Tibial artery (tissue), 4 donors: ENCODE results near the gene MCTP2.

Experiments
- DNase-seq, 2 donors: peaks; one replicate each; pipeline ENCODE4 v3.0.0-alpha.2; 2019
- H3K27ac ChIP-seq, 2 donors: fragments of 200-600 bp; sonication (generic) in 1 of 2; 1 replicate in 1 of 2; 2 replicates in 1 of 2; pipeline ENCODE4 v1.5.1; 2018 to 2019; ENCODE audit warnings: mild to moderate bottlenecking in 1 of 2
- H3K27me3 ChIP-seq, 2 donors: fragments of 200-600 bp; sonication (generic) in 1 of 2; one replicate each; pipeline versions ENCODE4 v1.5.1 to v1.6.0; 2016 to 2019
- H3K36me3 ChIP-seq, 3 donors: fragments of 200-600 bp; sonication (generic) in 2 of 3; one replicate each; pipeline ENCODE4 v1.5.1; 2016 to 2019; ENCODE audit warnings: mild to moderate bottlenecking in 2 of 3
- H3K4me1 ChIP-seq, 4 donors: fragments of 200-600 bp; sonication (generic) in 2 of 4; 1 replicate in 3 of 4; 2 replicates in 1 of 4; pipeline ENCODE4 v1.5.1; 2016 to 2019
- H3K4me3 ChIP-seq, 2 donors: fragments of 200-600 bp; sonication (generic) in 1 of 2; 1 replicate in 1 of 2; 2 replicates in 1 of 2; pipeline ENCODE4 v1.5.1; 2018 to 2019; ENCODE audit warnings: mild to moderate bottlenecking in 2 of 2
- H3K9me3 ChIP-seq, 3 donors: fragments of 200-600 bp; sonication (generic) in 1 of 3; one replicate each; pipeline ENCODE4 v1.5.1; 2016 to 2019
- intact Hi-C: fragments of 100-400 bp; cut with DNase I; formaldehyde crosslinking; loops from one replicate; pipeline ENCODE4 v1.15.0; 2023; ENCODE audit warnings: low total_unique reads
- TF ChIP-seq, protein P1 (sequence below), 2 experiments: fragments of 200-600 bp in 1 of 2; fragments of 450-650 bp in 1 of 2; IDR thresholded peaks; one replicate each; pipeline ENCODE4 v1.5.1; 2017 to 2019; ENCODE audit warnings: antibody characterized with exemption in 2 of 2, mild to moderate bottlenecking in 1 of 2, moderate library complexity in 1 of 2

The MCTP2 gene

DNA sequence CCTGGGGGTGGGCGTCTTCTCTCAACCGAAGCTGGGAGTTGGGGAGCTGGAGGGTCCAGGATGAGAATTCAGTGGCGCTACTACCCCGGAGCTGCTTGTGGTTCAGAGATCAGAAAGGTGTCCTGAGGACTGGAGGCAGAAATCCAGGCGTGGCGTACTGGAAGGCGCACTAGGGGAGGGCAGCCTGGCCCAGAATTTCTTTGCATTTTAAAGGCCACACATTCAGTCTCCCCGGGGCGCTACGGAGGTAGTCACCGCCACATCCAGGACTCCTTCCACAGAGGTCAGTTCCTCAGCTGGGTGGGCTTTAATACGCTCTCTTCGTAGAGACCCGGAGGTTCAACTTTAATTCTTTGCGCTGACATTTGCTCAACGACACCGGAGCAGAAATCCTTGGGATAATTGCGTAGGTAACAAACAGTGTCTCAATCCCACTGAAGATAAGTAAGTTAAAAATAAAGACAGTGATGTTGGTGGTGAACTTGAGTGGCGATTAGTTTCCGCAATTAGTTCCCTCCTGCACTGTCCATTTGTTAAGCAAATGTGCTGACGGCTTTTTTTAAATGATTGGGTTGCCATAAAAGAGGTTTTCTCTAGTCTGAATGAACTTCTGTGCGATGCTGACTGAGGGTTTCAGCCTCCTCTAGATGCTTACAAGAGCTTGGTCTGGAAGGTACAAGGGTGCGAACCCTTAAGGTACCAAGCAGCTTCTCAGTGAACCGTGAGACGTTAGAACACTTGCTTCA is 535 bp downstream of the MCTP2 start:
- no peak overlapping the region for H3K27ac ChIP-seq
- peaks cover 0 to 5% of the 10 kb centered on the region in 2 donors for H3K27me3 ChIP-seq
- peak overlapping the region; percentile 46 to 57 for H3K4me3 ChIP-seq
- intact Hi-C loops, result no loop called here
- H3K4me1 ChIP-seq, result peaks cover 0 to 20% (median 3%) of the 10 kb centered on the region in 4 donors
- no peaks in the 10 kb centered on the region for H3K36me3 ChIP-seq
- TF ChIP-seq, protein P1, sequence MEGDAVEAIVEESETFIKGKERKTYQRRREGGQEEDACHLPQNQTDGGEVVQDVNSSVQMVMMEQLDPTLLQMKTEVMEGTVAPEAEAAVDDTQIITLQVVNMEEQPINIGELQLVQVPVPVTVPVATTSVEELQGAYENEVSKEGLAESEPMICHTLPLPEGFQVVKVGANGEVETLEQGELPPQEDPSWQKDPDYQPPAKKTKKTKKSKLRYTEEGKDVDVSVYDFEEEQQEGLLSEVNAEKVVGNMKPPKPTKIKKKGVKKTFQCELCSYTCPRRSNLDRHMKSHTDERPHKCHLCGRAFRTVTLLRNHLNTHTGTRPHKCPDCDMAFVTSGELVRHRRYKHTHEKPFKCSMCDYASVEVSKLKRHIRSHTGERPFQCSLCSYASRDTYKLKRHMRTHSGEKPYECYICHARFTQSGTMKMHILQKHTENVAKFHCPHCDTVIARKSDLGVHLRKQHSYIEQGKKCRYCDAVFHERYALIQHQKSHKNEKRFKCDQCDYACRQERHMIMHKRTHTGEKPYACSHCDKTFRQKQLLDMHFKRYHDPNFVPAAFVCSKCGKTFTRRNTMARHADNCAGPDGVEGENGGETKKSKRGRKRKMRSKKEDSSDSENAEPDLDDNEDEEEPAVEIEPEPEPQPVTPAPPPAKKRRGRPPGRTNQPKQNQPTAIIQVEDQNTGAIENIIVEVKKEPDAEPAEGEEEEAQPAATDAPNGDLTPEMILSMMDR (IDR thresholded peaks at IDR 0.05), result no peak
- peak in 1 of 2 donors; percentile 20 for DNase-seq
- no peaks in the 10 kb centered on the region for H3K9me3 ChIP-seq

DNA sequence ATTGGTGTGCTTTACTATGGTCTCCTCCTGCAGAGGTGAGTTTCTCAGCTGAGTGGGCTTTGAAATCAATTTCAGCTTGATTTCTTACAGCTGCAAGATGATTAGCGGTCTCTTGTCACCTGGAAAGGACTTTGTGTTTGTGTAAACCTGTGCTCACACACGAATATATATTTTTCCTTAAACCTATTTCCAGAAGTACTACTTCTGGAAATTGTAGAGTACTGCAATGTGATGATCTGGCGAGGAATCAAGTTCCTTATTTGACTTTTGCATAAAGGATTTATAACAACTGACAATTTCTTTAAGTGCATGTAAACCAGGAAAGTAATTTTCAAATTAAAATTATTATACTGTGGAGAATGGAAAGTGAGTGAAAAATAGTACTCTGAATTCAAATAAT is 2.1 kb downstream of the MCTP2 start:
- Histone ChIP-seq H3K36me3 (no peaks in the 10 kb centered on the region), H3K27me3 (peaks cover 0 to 5% of the 10 kb centered on the region in 2 donors), H3K9me3 (no peaks in the 10 kb centered on the region), H3K4me1 (peaks cover 0 to 20% (median 3%) of the 10 kb centered on the region in 4 donors), H3K27ac (no peak overlapping the region), H3K4me3 (no peak overlapping the region)
- DNase-seq, result no peak
- intact Hi-C loops, result no loop called here
- TF ChIP-seq, protein P1 (IDR thresholded peaks at IDR 0.05), result no peak

DNA sequence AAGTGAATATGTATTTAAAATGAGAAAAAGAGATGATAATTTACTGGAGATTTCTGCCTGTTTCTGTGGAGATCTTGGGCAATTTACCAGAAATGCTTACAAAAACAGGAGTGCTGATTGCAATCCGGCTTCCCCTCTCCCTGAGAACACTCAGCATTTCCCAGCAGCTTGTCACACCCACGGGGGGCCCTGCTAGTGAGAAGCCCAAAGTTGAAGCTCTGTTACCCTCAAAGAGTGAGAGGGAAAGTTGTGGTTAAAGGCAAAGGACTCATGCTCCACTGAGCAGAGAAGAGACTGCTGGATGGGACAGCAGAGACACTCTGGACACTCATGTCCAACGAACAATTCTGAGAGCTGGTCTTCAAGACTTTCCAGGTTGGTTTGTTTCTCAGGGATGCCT is 2.9 kb downstream of the MCTP2 start:
- H3K4me3 ChIP-seq, result no peak overlapping the region

DNA sequence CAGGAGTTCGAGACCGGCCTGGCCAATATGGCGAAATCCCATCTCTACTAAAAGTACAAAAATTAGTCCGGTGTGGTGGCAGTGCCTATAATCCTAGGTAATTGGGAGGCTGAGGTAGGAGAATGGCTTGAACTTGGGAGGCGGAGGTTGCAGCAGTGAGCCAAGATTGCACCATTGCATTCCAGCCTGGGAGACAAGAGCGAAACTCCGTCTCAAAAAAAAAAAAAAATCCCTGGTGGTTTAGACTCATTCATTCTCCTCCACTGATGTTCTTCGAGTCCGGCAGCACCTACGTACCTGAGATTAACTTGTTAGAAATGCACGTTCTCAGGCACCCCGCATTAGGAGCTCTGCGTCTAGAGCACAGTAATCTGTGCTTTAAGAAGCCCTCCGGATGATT is 3.7 kb downstream of the MCTP2 start:
- H3K4me3 ChIP-seq, result no peak overlapping the region
- H3K9me3 ChIP-seq, result no peaks in the 10 kb centered on the region
- H3K4me1 ChIP-seq, result peaks cover 0 to 20% (median 3%) of the 10 kb centered on the region in 4 donors
- intact Hi-C loops, result no loop called here
- H3K36me3 ChIP-seq, result no peaks in the 10 kb centered on the region
- no peak for DNase-seq
- TF ChIP-seq, protein P1 (IDR thresholded peaks at IDR 0.05), result no peak
- no peak overlapping the region for H3K27ac ChIP-seq
- peaks cover 0 to 5% of the 10 kb centered on the region in 2 donors for H3K27me3 ChIP-seq

More for the DNA sequence above, 2.9 kb downstream of the MCTP2 start:
- Histone ChIP-seq H3K27ac (no peak overlapping the region), H3K36me3 (no peaks in the 10 kb centered on the region), H3K9me3 (no peaks in the 10 kb centered on the region), H3K27me3 (peaks cover 0 to 5% of the 10 kb centered on the region in 2 donors), H3K4me1 (peaks cover 0 to 20% (median 3%) of the 10 kb centered on the region in 4 donors)
- no peak for DNase-seq
- TF ChIP-seq, protein P1 (IDR thresholded peaks at IDR 0.05), result no peak
- intact Hi-C loops, result no loop called here

DNA sequence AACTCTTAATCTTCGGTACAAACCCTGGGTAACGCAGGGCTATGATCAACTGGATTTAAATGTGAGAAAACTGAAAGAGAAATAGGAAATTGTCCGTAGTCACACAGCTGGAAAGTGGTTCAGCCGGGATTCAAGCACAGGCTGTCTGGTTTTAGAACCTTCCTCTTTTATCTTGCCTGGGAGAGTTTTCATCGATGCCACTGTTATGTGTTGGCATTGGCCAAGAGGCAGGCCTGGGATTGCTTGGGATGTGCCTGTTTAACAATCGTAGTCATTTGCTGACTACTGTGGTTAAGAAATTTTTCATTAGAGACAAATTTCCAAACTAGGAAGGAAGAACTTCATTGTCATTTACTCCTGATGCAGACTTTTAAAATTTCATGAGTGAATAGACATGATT is 4.3 kb downstream of the MCTP2 start:
- Histone ChIP-seq H3K9me3 (no peaks in the 10 kb centered on the region), H3K27ac (no peak overlapping the region), H3K27me3 (peaks cover 0 to 5% of the 10 kb centered on the region in 2 donors), H3K4me3 (no peak overlapping the region), H3K36me3 (no peaks in the 10 kb centered on the region), H3K4me1 (peaks cover 0 to 15% (median 3%) of the 10 kb centered on the region in 4 donors)
- DNase-seq, result no peak
- TF ChIP-seq, protein P1 (IDR thresholded peaks at IDR 0.05), result no peak
- intact Hi-C loops, result no loop called here
